Measurements from ENCODE around the gene VAV3. TPM values are rescaled to one million over a fixed set of nuclear protein-coding genes. Genes with fewer than 3 reads are reported as not detected.

Gene VAV3
- total and polyA plus RNA-seq, 2 of the 8 experiments (the other 6 are each of a cell fraction or from before 2014, with no cell fraction given) = 2.9 to 7.9 TPM

GRCh38 chr1:107785496-107786202 lies 179.3 kb downstream of the VAV3 start:
- no peak overlapping the region for H2BK15ac ChIP-seq (ENCODE audit: low read length)
- WGBS, 2 experiments (ENCODE audit: extremely low coverage in 1 of 2, insufficient coverage in 1 of 2, insufficient read length in 1 of 2, insufficient replicate concordance in 2 of 2, low coverage in 1 of 2, low lambda C conversion rate in 2 of 2, missing lambda C conversion rate in 1 of 2) = 88 to 100% methylated on average over 1 to 3 of the region's 3 CpGs
- TF ChIP-seq KDM4A (IDR thresholded peaks at IDR 0.05; ENCODE audit: low read depth, low read length, severe bottlenecking) (no peak), GTF2F1 (IDR thresholded peaks at IDR 0.05; ENCODE audit: borderline replicate concordance, low read depth, low read length) (no peak), SRF (IDR thresholded peaks at IDR 0.05; ENCODE audit: low read depth, low read length) (no peak), POLR2A (IDR thresholded peaks at IDR 0.05; ENCODE audit: control extremely low read depth in 1 of 2, low read depth in 2 of 2, low read length in 2 of 2) (no peak), CBX5 (IDR thresholded peaks at IDR 0.05; ENCODE audit: low read depth, low read length) (no peak), KDM5A (IDR thresholded peaks at IDR 0.05; ENCODE audit: low read length) (no peak), TAF1 (IDR thresholded peaks at IDR 0.05; ENCODE audit: low read depth, low read length) (no peak), HDAC2 (IDR thresholded peaks at IDR 0.05; ENCODE audit: borderline replicate concordance in 1 of 2, low read depth in 2 of 2, low read length in 2 of 2) (no peak), CTCF (IDR thresholded peaks at IDR 0.05; ENCODE audit: control extremely low read depth in 1 of 3, insufficient read depth in 1 of 3, low read depth in 1 of 3, low read length in 3 of 3) (no peak), POU5F1 (IDR thresholded peaks at IDR 0.05; ENCODE audit: low read depth, low read length) (no peak), BRCA1 (IDR thresholded peaks at IDR 0.05; ENCODE audit: low read depth, low read length) (no peak)

More at GRCh38 chr1:107785496-107786202, 179.3 kb downstream of the VAV3 start:
- H3K14ac ChIP-seq (ENCODE audit: insufficient read length) = no peak overlapping the region
- no peak overlapping the region for H3K4ac ChIP-seq (replicated peaks; ENCODE audit: insufficient read length, low read depth, low read length)
- no peak overlapping the region for H3K27ac ChIP-seq (ENCODE audit: low read depth, low read length)
- H4K8ac ChIP-seq (ENCODE audit: extremely low read depth, insufficient read depth, low read length) = no peak overlapping the region; the same call in 1 of the 2 replicates
- no peak overlapping the region for H3K4me2 ChIP-seq (ENCODE audit: insufficient read depth in 1 of 2, low read depth in 2 of 2, low read length in 2 of 2)
- H2BK20ac ChIP-seq (ENCODE audit: low read length) = no peak overlapping the region
- H4K20me1 ChIP-seq (replicated peaks in 1 of 2; ENCODE audit: control insufficient read depth in 1 of 2, insufficient read depth in 2 of 2, low read length in 2 of 2) = no peaks in the 10 kb centered on the region
- H3K36me3 ChIP-seq (ENCODE audit: control insufficient read depth in 2 of 4, insufficient read depth in 4 of 4, low read length in 3 of 4) = no peaks in the 10 kb centered on the region
- no peak for FAIRE-seq
- no peak overlapping the region for H3K4me3 ChIP-seq (ENCODE audit: extremely low read depth in 1 of 4, insufficient read depth in 2 of 4, low read depth in 3 of 4, low read length in 4 of 4)
- no peak for DNase-seq (ENCODE audit: low read depth in 1 of 2, low spot score in 2 of 2)
- H3K18ac ChIP-seq (ENCODE audit: extremely low read depth, low read length) = no peak overlapping the region
- no peaks in the 10 kb centered on the region for H3K27me3 ChIP-seq (replicated peaks in 1 of 4; ENCODE audit: control insufficient read depth in 3 of 4, extremely low read depth in 1 of 4, insufficient read depth in 3 of 4, low read length in 3 of 4)
- no peak overlapping the region for H3K9ac ChIP-seq (replicated peaks in 1 of 4; ENCODE audit: extremely low read depth in 1 of 4, low read depth in 3 of 4, low read length in 3 of 4)
- no peak overlapping the region for H3K23ac ChIP-seq (ENCODE audit: insufficient read length)
- no peak overlapping the region for H2AK5ac ChIP-seq (ENCODE audit: low read depth, low read length)
- H2BK12ac ChIP-seq (ENCODE audit: low read depth, low read length) = no peak overlapping the region
- H2BK120ac ChIP-seq (replicated peaks; ENCODE audit: low read depth, low read length) = no peak overlapping the region
- H4K91ac ChIP-seq (replicated peaks; ENCODE audit: insufficient read length, low read length) = no peak overlapping the region
- peaks cover 0 to 4% (median 0%) of the 10 kb centered on the region in 4 experiments; a peak in 1 of 7 replicates for H3K4me1 ChIP-seq (replicated peaks in 1 of 4; ENCODE audit: control insufficient read depth in 3 of 4, insufficient read depth in 4 of 4, low read length in 3 of 4)
- H3K79me1 ChIP-seq (ENCODE audit: low read depth, low read length) = no peaks in the 10 kb centered on the region
- POLR2A ChIA-PET (ENCODE audit: partially characterized antibody) = no interaction called here
- no peaks in the 10 kb centered on the region for H3K23me2 ChIP-seq (ENCODE audit: low read depth, low read length)
- H3K56ac ChIP-seq (replicated peaks; ENCODE audit: insufficient read length, low read depth, low read length) = no peak overlapping the region
- no peaks in the 10 kb centered on the region for H3K9me3 ChIP-seq (ENCODE audit: insufficient read depth in 2 of 2, low read depth in 1 of 2, low read length in 1 of 2)
- no peak overlapping the region for H2AFZ ChIP-seq (ENCODE audit: low read length)
- no peaks in the 10 kb centered on the region for H3K79me2 ChIP-seq (ENCODE audit: control insufficient read depth in 1 of 2, insufficient read depth in 2 of 2, low read length in 2 of 2)
- no peak overlapping the region for H4K5ac ChIP-seq (ENCODE audit: insufficient read length, low read depth, low read length)
- H2BK5ac ChIP-seq (ENCODE audit: low read depth, low read length) = no peak overlapping the region
- CTCF ChIA-PET (ENCODE audit: partially characterized antibody) = interaction anchor here (1.0 to 19.2 kb wide), 6 partner anchors 9 to 338 kb away, joined by 3 to 433 read pairs (median 6); no protein-coding TSS in a partner anchor
